DND-41 (cell line): ENCODE measurements around the gene APBB2.

ENCODE experiments used
- CTCF ChIP-seq: IDR thresholded peaks from 2 replicates; pipeline ENCODE4 v1.5.1; 2012; ENCODE audit warnings: borderline replicate concordance, low read length, moderate library complexity, mild to moderate bottlenecking; ENCODE audit not compliant: poor library complexity, severe bottlenecking; ENCODE audit errors: extremely low read depth
- EZH2 ChIP-seq: IDR thresholded peaks from 3 replicates; pipeline ENCODE4 v1.6.1; 2012; ENCODE audit warnings: borderline replicate concordance, low read depth, mild to moderate bottlenecking, moderate library complexity, low read length, inconsistent platforms; ENCODE audit not compliant: severe bottlenecking

- TF ChIP-seq EZH2 = no peak
- no peak for TF ChIP-seq CTCF
Measured at GRCh38 chr4:40972722-40973121, 241.6 kb downstream of the APBB2 start.
